Pancreas (tissue), 10 donors: ENCODE results near the gene MPL. TPM values are rescaled to one million over a fixed set of nuclear protein-coding genes. Genes with fewer than 3 reads are reported as not detected.
"Not testable (repeated sequence)": the region's sequence is repeated elsewhere in the genome, so short reads cannot be mapped to it uniquely, and the experiment has no call there.

Experiments
- ATAC-seq, 4 donors: fragments of 200-7000 bp; cut with Tn5 transposase; one replicate each; pipeline versions ENCODE4 v1.8.0 to v1.9.1; 2020; ENCODE audit warnings: mild to moderate bottlenecking in 4 of 4, moderate library complexity in 4 of 4
- DNase-seq, 6 donors: peaks; one replicate each; pipeline ENCODE4 v3.0.0-alpha.2; 2020
- FAIRE-seq: peaks from 2 replicates; lab custom pipeline; 2012; peaks lifted over from hg19 to GRCh38; lab: Jason Lieb, UNC
- H3K27ac ChIP-seq, 4 donors: fragments of 200-600 bp; sonication (generic); 1 replicate in 3 of 4; 2 replicates in 1 of 4; pipeline versions ENCODE4 v1.5.0 to v1.8.0; 2020
- H3K27me3 ChIP-seq, 4 donors: fragments of 200-600 bp; one replicate each; pipeline ENCODE4 v1.8.0; 2021
- H3K36me3 ChIP-seq, 3 donors: fragments of 200-600 bp; sonication (generic) in 1 of 3; one replicate each; pipeline versions ENCODE4 v1.5.0 to v1.8.0; 2020 to 2021
- H3K4me1 ChIP-seq, 3 donors: fragments of 200-600 bp; one replicate each; pipeline ENCODE4 v1.8.0; 2021
- H3K4me3 ChIP-seq, 4 donors: fragments of 200-600 bp; sonication (generic) in 2 of 4; one replicate each; pipeline versions ENCODE4 v1.5.0 to v1.8.0; 2020 to 2021
- H3K9me3 ChIP-seq, 4 donors: fragments of 200-600 bp; one replicate each; pipeline ENCODE4 v1.8.0; 2021
- WGBS, 2 donors: extraction: QIAGEN DNeasy Blood & Tissue Kit; methylation state at CpG; one replicate each; pipeline ENCODE4 v1.1.7; 2013; 5-methylcytosine and 5-hydroxymethylcytosine counted together
- intact Hi-C, 3 donors: fragments of 100-400 bp; cut with DNase I; formaldehyde crosslinking; loops; one replicate each; pipeline versions ENCODE4 v1.11.1 to v1.14.2; 2022
- polyA plus RNA-seq, 2 donors: library from polyadenylated mRNA; stranded (reverse); fragments of 200-250 nt; gene quantifications; one replicate each; pipeline ENCODE4 v1.2.3, GENCODE V29; 2013
- total RNA-seq, 6 donors: library from RNA; stranded (reverse); fragmentation: NEBNext Ultra II Directional in 4 of 6; extraction: Animal tissue kit (Norgen Biotek cat#: 25700) in 4 of 6; gene quantifications; one replicate each; pipeline versions ENCODE4 v1.2.1 to v1.2.4, GENCODE V29; 2021 to 2023
- TF ChIP-seq, protein P1 (sequence below), 4 donors: fragments of 200-600 bp; sonication (generic) in 3 of 4; IDR thresholded peaks; one replicate each; pipeline versions ENCODE4 v1.5.0 to v1.8.0; 2021; ENCODE audit warnings: antibody characterized with exemption in 4 of 4
- donor health status: healthy with polysubstance abuse.
- donor health status: DM: no; HTN: no; CAD: no; lungs with moderate emphysema.
- donor health status: DM: no; HTN: no; CAD: no.
- donor health status: control.
- donor health status: control.
- donor health status: Bipolar disorder and iron deficiency.
- donor health status: DM: yes; HTN: yes; CAD: no.
- donor health status: DM: no; HTN: no; CAD: no.
- donor health status: DM: no; HTN: no; CAD: no.
- donor health status: DM: yes; HTN: yes; CAD: no.

MPL gene
- total and polyA plus RNA-seq, 8 donors, result 0.08 to 0.43 (median 0.12) TPM; not detected in 2

- H3K36me3 ChIP-seq, result peaks cover 0 to 26% (median 5%) of the 10 kb centered on the region in 3 donors
- no peak for DNase-seq
- H3K4me3 ChIP-seq, result peak overlapping the region; percentile 66 to 96 (median 84)
- H3K9me3 ChIP-seq, result no peaks in the 10 kb centered on the region
- intact Hi-C loops, result loop anchor here in 2 of 3 donors (10.0 kb wide), 1 partner anchor 132 kb away; no protein-coding TSS in a partner anchor
- no peaks in the 10 kb centered on the region for H3K27me3 ChIP-seq
- TF ChIP-seq, protein P1, sequence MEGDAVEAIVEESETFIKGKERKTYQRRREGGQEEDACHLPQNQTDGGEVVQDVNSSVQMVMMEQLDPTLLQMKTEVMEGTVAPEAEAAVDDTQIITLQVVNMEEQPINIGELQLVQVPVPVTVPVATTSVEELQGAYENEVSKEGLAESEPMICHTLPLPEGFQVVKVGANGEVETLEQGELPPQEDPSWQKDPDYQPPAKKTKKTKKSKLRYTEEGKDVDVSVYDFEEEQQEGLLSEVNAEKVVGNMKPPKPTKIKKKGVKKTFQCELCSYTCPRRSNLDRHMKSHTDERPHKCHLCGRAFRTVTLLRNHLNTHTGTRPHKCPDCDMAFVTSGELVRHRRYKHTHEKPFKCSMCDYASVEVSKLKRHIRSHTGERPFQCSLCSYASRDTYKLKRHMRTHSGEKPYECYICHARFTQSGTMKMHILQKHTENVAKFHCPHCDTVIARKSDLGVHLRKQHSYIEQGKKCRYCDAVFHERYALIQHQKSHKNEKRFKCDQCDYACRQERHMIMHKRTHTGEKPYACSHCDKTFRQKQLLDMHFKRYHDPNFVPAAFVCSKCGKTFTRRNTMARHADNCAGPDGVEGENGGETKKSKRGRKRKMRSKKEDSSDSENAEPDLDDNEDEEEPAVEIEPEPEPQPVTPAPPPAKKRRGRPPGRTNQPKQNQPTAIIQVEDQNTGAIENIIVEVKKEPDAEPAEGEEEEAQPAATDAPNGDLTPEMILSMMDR (IDR thresholded peaks at IDR 0.05), result no peak
- no peak for FAIRE-seq
- ATAC-seq, result peak in 1 of 4 donors; percentile 0
- WGBS, 2 donors, result 15 to 17% methylated on average over 4 to 5 of the region's 5 CpGs
- H3K27ac ChIP-seq, result peak overlapping the region in 3 of 4 donors; percentile 90 to 93 (median 91)
- H3K4me1 ChIP-seq, result peaks cover 14 to 18% (median 15%) of the 10 kb centered on the region in 3 donors
Measured at GRCh38 chr1:43366601-43367025, 29.0 kb downstream of the MPL start.

- FAIRE-seq (no peak), DNase-seq (peak in 4 of 6 donors; percentile 39 to 79 (median 60)), ATAC-seq (peak; percentile 48 to 70 (median 66))
- H3K4me3 ChIP-seq, result peak overlapping the region; percentile 66 to 96 (median 84)
- H3K4me1 ChIP-seq, result peaks cover 14 to 18% (median 15%) of the 10 kb centered on the region in 3 donors
- WGBS, 2 donors, result 1% methylated on average over 43 to 48 of the region's 48 CpGs
- intact Hi-C loops, result loop anchor here in 2 of 3 donors (10.0 kb wide), 1 partner anchor 132 kb away; no protein-coding TSS in a partner anchor
- H3K9me3 ChIP-seq, result no peaks in the 10 kb centered on the region
- no peaks in the 10 kb centered on the region for H3K27me3 ChIP-seq
- TF ChIP-seq, protein P1 (IDR thresholded peaks at IDR 0.05), result no peak
- peaks cover 0 to 26% (median 5%) of the 10 kb centered on the region in 3 donors for H3K36me3 ChIP-seq
- peak overlapping the region; percentile 76 to 93 (median 90) for H3K27ac ChIP-seq
Measured at GRCh38 chr1:43367026-43367903, 29.6 kb downstream of the MPL start.

DNA sequence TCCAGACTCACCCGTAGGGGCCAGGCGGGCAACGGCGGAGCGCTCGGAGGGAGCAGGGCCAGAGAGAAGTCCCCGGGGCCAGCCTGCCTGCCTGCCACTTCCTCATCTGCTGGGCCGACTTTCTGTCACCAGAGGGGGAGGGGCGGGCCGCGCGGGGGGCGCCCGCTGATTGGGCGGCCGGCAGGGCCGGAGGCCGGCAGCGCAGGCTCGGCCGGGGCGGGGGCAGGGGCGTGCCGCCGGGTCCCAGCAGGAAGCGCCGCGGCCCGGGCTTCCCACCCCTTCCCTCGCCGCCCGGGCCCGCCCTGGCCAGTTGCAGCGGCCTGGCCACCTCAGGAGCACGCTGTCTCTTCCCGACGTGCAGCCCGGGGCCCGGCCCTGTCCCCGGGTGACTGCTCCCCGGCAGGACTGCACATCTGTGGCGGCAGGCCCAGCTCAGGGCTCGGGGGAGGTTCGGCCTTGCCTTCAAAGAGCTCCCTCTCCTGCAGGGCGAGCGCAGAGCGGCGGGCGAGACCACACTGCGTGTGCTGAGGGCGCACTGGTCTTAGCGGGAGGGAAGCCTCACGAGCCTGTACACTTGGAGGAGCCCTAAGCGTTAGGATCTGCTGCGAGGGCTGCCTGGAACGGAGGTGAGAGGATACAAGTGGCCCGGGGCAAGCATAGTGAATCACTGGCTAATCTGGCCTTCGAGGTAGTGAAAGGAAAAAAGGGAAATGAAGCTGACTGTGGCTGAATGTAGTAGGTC lies 30.5 kb downstream of the MPL start, which contains the start of gene ELOVL1:
Gene ELOVL1, minus strand, starts transcription at position 108 of the 742 bp plus-strand sequence. CDS start 2,402 bp downstream, outside the sequence.
- H3K4me3 ChIP-seq, result peak within 1 kb of the TSS; percentile 66 to 96 (median 84)
- no peaks in the 10 kb centered on the region for H3K9me3 ChIP-seq
- 0 to 1% methylated on average over 48 to 58 of the region's 58 CpGs for WGBS, 2 donors
- H3K36me3 ChIP-seq, result peaks cover 0 to 23% (median 5%) of the 10 kb centered on the region in 3 donors
- H3K27ac ChIP-seq, result peak within 1 kb of the TSS; percentile 76 to 93 (median 90)
- no peaks in the 10 kb centered on the region for H3K27me3 ChIP-seq
- ATAC-seq (peak; percentile 93 to 96 (median 96)), FAIRE-seq (no peak), DNase-seq (peak; percentile 92 to 98 (median 95))
- H3K4me1 ChIP-seq, result peaks cover 14 to 18% (median 15%) of the 10 kb centered on the region in 3 donors
- TF ChIP-seq, protein P1 (IDR thresholded peaks at IDR 0.05), result no peak
- intact Hi-C loops, result loop anchor here in 2 of 3 donors (10.0 kb wide), 1 partner anchor 133 kb away; no protein-coding TSS in a partner anchor

DNA sequence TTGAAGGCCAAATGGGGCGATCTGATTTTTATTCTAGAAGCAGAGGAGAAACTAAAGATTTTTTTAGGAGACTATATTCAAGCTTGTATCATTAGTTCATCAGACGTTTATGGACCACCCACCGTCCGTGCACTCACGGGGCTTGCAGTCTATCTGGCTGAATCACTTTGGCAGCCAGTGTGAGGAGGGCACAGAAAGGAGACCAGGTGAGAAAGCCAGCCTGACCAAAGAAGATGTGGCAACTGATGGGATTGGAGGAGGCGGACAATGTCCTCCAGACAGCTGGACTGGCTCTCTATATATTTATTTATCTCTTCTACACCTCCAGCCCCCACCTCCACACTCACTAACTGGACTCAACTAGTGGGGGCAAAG lies 31.0 kb downstream of the MPL start:
- TF ChIP-seq, protein P1 (IDR thresholded peaks at IDR 0.05), result no peak
- 25 to 31% methylated on average over 6 of the region's 6 CpGs for WGBS, 2 donors
- no peak for DNase-seq

DNA sequence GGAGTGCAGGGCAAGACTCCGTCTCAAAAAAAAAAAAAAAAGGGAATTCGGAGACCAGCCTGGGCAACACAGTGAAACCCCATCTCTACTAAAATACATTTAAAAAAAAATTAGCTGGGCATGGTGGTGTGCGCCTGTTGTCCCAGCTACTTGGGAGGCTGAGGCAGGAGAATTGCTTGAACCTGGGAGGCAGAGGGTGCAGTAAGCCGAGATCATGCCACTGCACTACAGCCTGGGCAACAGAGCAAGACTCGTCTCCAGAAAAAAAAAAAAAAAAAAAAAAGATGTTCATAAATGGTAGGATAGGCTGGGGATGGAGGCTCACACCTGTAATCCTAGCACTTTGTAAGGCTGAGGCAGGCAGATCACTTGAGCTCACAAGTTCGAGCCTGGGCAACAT lies 32.2 kb downstream of the MPL start:
- H3K4me3 ChIP-seq, ATAC-seq, H3K27ac ChIP-seq, FAIRE-seq, H3K27me3 ChIP-seq, H3K9me3 ChIP-seq, H3K36me3 ChIP-seq, DNase-seq: not testable (repeated sequence)
- peaks cover 14 to 23% (median 15%) of the 10 kb centered on the region in 3 donors for H3K4me1 ChIP-seq
- intact Hi-C loops, result loop anchor here in 2 of 3 donors (10.0 kb wide), 1 partner anchor 135 kb away; no protein-coding TSS in a partner anchor
- 96 to 97% methylated on average over 5 to 6 of the region's 6 CpGs for WGBS, 2 donors

More for the DNA sequence above, 31.0 kb downstream of the MPL start:
- FAIRE-seq (no peak), ATAC-seq (no peak)
- Histone ChIP-seq H3K4me3 (peak overlapping the region; percentile 66 to 96 (median 84)), H3K27me3 (no peaks in the 10 kb centered on the region), H3K36me3 (peaks cover 0 to 17% (median 3%) of the 10 kb centered on the region in 3 donors), H3K27ac (peak overlapping the region; percentile 76 to 93 (median 86)), H3K4me1 (peaks cover 14 to 20% (median 15%) of the 10 kb centered on the region in 3 donors), H3K9me3 (no peaks in the 10 kb centered on the region)
- intact Hi-C loops, result loop anchor here in 2 of 3 donors (10.0 kb wide), 1 partner anchor 134 kb away; no protein-coding TSS in a partner anchor
